Esophagus squamous epithelium (tissue), 5 donors: Measurements from ENCODE around the gene DAGLB. TPM values are rescaled to one million over a fixed set of nuclear protein-coding genes. Genes with fewer than 3 reads are reported as not detected.

Experiments
- DNase-seq: peaks from one replicate; lab custom pipeline; 2025; lab: John Stamatoyannopoulos, UW
- H3K27ac ChIP-seq, 4 donors: fragments of 200-600 bp; sonication (generic); one replicate each; pipeline ENCODE4 v1.5.1; 2016 to 2019; ENCODE audit warnings: mild to moderate bottlenecking in 1 of 4
- H3K27me3 ChIP-seq, 4 donors: fragments of 200-600 bp; sonication (generic); 1 replicate in 3 of 4; 2 replicates in 1 of 4; pipeline versions ENCODE4 v1.5.1 to v1.6.0; 2017 to 2021; ENCODE audit warnings: antibody characterized with exemption in 1 of 4
- H3K36me3 ChIP-seq, 3 donors: fragments of 200-600 bp; sonication (generic); one replicate each; pipeline ENCODE4 v1.5.1; 2016 to 2019
- H3K4me1 ChIP-seq, 3 donors: fragments of 200-600 bp; sonication (generic); one replicate each; pipeline ENCODE4 v1.5.1; 2017 to 2019
- H3K4me3 ChIP-seq, 4 donors: fragments of 200-600 bp; sonication (generic); 1 replicate in 3 of 4; 2 replicates in 1 of 4; pipeline ENCODE4 v1.5.1; 2016 to 2019; ENCODE audit warnings: mild to moderate bottlenecking in 2 of 4, moderate library complexity in 1 of 4
- H3K9me3 ChIP-seq, 3 donors: fragments of 200-600 bp; sonication (generic); one replicate each; pipeline ENCODE4 v1.5.1; 2016 to 2019
- POLR2A ChIP-seq, 4 donors: fragments of 450-650 bp; IDR thresholded peaks; one replicate each; pipeline ENCODE4 v1.6.1; 2017; ENCODE audit warnings: antibody characterized with exemption in 4 of 4, mild to moderate bottlenecking in 4 of 4, moderate library complexity in 3 of 4
- WGBS, 2 donors: methylation state at CpG; one replicate each; pipeline ENCODE4 v1.1.5; 2018; 5-methylcytosine and 5-hydroxymethylcytosine counted together
- intact Hi-C: fragments of 100-400 bp; cut with DNase I; formaldehyde crosslinking; loops from one replicate; pipeline ENCODE4 v1.15.0; 2022
- total RNA-seq, 4 donors: library from RNA; depleted of rRNA; stranded (reverse); fragments of >200 nt; gene quantifications; one replicate each; pipeline ENCODE4 v1.1.0, GENCODE V29; 2016
- TF ChIP-seq, protein P1 (sequence below), 6 experiments: fragments of 450-650 bp in 4 of 6; fragments of 200-600 bp in 2 of 6; sonication (generic) in 2 of 6; IDR thresholded peaks; one replicate each; pipeline ENCODE4 v1.5.1; 2016 to 2019; ENCODE audit warnings: antibody characterized with exemption in 6 of 6, mild to moderate bottlenecking in 4 of 6, moderate library complexity in 4 of 6
- donor health status: DM: yes; HTN: yes; CAD: no.

Gene DAGLB
- total RNA-seq, 4 donors from 2014 or later = 7.1 to 12.4 (median 10.6) TPM

GRCh38 chr7:6407434-6407833 is 40.3 kb downstream of the DAGLB start:
- intact Hi-C loops = no loop called here
- peaks cover 33 to 100% (median 35%) of the 10 kb centered on the region in 3 donors for H3K36me3 ChIP-seq
- no peaks in the 10 kb centered on the region for H3K27me3 ChIP-seq
- no peak for TF ChIP-seq POLR2A (IDR thresholded peaks at IDR 0.05)
- TF ChIP-seq, protein P1, sequence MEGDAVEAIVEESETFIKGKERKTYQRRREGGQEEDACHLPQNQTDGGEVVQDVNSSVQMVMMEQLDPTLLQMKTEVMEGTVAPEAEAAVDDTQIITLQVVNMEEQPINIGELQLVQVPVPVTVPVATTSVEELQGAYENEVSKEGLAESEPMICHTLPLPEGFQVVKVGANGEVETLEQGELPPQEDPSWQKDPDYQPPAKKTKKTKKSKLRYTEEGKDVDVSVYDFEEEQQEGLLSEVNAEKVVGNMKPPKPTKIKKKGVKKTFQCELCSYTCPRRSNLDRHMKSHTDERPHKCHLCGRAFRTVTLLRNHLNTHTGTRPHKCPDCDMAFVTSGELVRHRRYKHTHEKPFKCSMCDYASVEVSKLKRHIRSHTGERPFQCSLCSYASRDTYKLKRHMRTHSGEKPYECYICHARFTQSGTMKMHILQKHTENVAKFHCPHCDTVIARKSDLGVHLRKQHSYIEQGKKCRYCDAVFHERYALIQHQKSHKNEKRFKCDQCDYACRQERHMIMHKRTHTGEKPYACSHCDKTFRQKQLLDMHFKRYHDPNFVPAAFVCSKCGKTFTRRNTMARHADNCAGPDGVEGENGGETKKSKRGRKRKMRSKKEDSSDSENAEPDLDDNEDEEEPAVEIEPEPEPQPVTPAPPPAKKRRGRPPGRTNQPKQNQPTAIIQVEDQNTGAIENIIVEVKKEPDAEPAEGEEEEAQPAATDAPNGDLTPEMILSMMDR (IDR thresholded peaks at IDR 0.05) = no peak
- no peak overlapping the region for H3K4me3 ChIP-seq
- H3K27ac ChIP-seq = no peak overlapping the region
- no peaks in the 10 kb centered on the region for H3K9me3 ChIP-seq
- H3K4me1 ChIP-seq = peaks cover 4 to 42% (median 20%) of the 10 kb centered on the region in 3 donors
- no peak for DNase-seq
- 86 to 95% methylated on average over 3 to 4 of the region's 4 CpGs for WGBS, 2 donors

DNA sequence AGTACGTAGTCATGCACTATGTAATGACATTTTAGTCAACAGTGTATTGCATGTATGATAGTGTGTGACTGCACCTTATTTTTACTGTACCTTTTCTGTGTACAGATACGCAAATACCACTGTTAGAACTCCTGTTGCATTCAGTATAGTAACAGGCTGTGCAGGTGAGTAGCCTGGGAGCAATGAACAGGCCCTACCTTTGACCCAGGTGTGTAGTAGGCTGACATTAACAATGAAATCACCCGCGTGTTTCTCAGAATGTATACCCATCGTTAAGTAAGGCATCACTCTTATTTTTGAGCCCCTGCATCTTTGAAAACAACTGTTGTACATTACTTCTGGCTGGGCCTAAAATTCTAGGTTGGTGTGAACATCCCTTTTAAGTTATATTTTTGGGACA is 41.6 kb downstream of the DAGLB start:
- Histone ChIP-seq H3K4me3 (no peak overlapping the region), H3K36me3 (peaks cover 35 to 100% (median 40%) of the 10 kb centered on the region in 3 donors), H3K9me3 (no peaks in the 10 kb centered on the region), H3K4me1 (peaks cover 4 to 49% (median 20%) of the 10 kb centered on the region in 3 donors), H3K27me3 (no peaks in the 10 kb centered on the region), H3K27ac (peak overlapping the region in 2 of 4 donors; percentile 89 to 90)
- DNase-seq = no peak
- TF ChIP-seq, protein P1 (IDR thresholded peaks at IDR 0.05) = no peak
- no peak for TF ChIP-seq POLR2A (IDR thresholded peaks at IDR 0.05)
- 85 to 95% methylated on average over 5 of the region's 5 CpGs for WGBS, 2 donors
- intact Hi-C loops = no loop called here

- intact Hi-C loops = no loop called here
- no peaks in the 10 kb centered on the region for H3K27me3 ChIP-seq
- peak overlapping the region; percentile 77 to 90 (median 87) for H3K27ac ChIP-seq
- H3K4me1 ChIP-seq = peaks cover 18 to 71% (median 34%) of the 10 kb centered on the region in 3 donors
- WGBS, 2 donors = 49 to 70% methylated on average over 7 of the region's 7 CpGs
- no peak for DNase-seq
- TF ChIP-seq, protein P1 (IDR thresholded peaks at IDR 0.05) = peak in 1 of 6 experiments; percentile 15
- TF ChIP-seq POLR2A (IDR thresholded peaks at IDR 0.05) = no peak
- H3K4me3 ChIP-seq = peak overlapping the region in 1 of 4 donors; percentile 6
- H3K36me3 ChIP-seq = peaks cover 22 to 94% (median 23%) of the 10 kb centered on the region in 3 donors
- no peaks in the 10 kb centered on the region for H3K9me3 ChIP-seq
Measured at GRCh38 chr7:6403907-6404306, 43.8 kb downstream of the DAGLB start.

- TF ChIP-seq POLR2A (IDR thresholded peaks at IDR 0.05) = no peak
- TF ChIP-seq, protein P1 (IDR thresholded peaks at IDR 0.05) = no peak
- Histone ChIP-seq H3K9me3 (no peaks in the 10 kb centered on the region), H3K4me1 (peaks cover 27 to 83% (median 44%) of the 10 kb centered on the region in 3 donors), H3K4me3 (no peak overlapping the region), H3K27ac (peak overlapping the region; percentile 46 to 90 (median 82)), H3K36me3 (peaks cover 14 to 82% (median 22%) of the 10 kb centered on the region in 3 donors), H3K27me3 (no peaks in the 10 kb centered on the region)
- intact Hi-C loops = no loop called here
- no peak for DNase-seq
- 72 to 85% methylated on average over 13 of the region's 13 CpGs for WGBS, 2 donors
Measured at GRCh38 chr7:6402741-6403140, 45.0 kb downstream of the DAGLB start.

DNA sequence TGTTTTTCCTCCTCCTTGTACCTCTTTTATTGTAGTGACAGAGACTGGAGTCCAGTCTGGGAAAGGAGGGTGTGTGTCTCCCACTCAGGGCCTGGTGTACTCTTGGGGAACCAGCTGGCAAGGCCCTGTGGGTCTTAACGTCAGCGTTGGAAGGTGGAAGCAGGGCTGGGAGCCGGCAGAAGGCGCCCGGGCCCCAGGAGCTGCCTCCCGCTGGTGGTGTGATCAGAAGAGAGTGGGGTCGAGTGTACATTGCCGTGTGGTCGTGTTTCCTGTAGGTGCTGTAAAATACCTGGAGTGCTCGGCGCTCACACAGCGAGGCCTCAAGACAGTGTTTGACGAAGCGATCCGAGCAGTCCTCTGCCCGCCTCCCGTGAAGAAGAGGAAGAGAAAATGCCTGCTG is 45.7 kb downstream of the DAGLB start:
- TF ChIP-seq, protein P1 (IDR thresholded peaks at IDR 0.05) = no peak
- TF ChIP-seq POLR2A (IDR thresholded peaks at IDR 0.05) = no peak
- DNase-seq = no peak
- Histone ChIP-seq H3K4me3 (no peak overlapping the region), H3K9me3 (no peaks in the 10 kb centered on the region), H3K27ac (peak overlapping the region in 3 of 4 donors; percentile 40 to 80 (median 73)), H3K36me3 (peaks cover 14 to 75% (median 19%) of the 10 kb centered on the region in 3 donors), H3K4me1 (peaks cover 33 to 90% (median 50%) of the 10 kb centered on the region in 3 donors), H3K27me3 (no peaks in the 10 kb centered on the region)
- intact Hi-C loops = no loop called here
- 85 to 96% methylated on average over 9 to 17 of the region's 17 CpGs for WGBS, 2 donors
